ENCODE data around the gene DSCAML1.

The DSCAML1 gene

GRCh38 chr11:117511483-117511930 lies 285.5 kb downstream of the DSCAML1 start:
- in situ Hi-C loops (cut with MboI; ENCODE audit: low sequenced_read_pairs), result no loop called here

DNA sequence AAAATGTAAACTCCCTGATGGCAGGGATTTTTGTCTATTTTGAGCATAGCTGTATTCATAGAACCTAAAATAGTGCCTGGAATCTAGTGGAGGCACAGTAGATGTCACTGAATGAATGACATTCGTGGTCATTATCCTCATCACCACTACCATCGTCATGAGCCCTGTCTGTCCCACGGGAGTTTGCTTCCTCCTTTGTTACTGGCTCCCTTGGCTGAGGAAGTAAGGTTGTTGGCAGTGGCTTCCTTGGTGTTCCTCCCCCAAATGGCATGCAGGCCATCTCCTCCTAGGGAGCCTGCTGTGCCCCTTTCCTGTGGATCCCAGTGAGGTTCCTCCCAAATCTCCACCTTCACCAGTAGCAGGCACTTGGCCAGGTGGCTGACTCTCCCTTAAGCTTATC lies 286.4 kb downstream of the DSCAML1 start:
- in situ Hi-C loops (cut with MboI; ENCODE audit: low sequenced_read_pairs), result no loop called here

GRCh38 chr11:117509543-117509942 lies 287.5 kb downstream of the DSCAML1 start:
- in situ Hi-C loops (cut with MboI; ENCODE audit: low sequenced_read_pairs), result no loop called here

DNA sequence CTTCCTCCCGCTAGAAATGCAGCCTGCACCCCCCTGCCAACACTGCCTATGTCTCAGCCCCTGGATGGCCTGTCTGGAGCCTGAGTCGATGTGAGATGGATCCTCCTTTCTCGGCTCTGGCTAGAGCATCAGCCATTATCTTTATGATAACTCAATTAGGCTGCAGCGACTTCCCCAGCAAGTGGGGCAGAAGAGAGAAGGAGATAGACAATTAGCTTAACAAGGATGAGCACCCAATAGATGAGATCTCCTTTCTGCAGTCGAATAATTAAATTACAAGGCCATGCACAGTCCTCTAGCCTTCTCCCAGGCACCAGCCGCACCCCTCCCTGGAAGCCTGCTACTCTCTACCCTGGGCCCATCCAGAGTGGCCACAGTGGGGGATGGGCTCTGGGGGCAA lies 290.0 kb downstream of the DSCAML1 start:
- in situ Hi-C loops (cut with MboI; ENCODE audit: low sequenced_read_pairs), result no loop called here

DNA sequence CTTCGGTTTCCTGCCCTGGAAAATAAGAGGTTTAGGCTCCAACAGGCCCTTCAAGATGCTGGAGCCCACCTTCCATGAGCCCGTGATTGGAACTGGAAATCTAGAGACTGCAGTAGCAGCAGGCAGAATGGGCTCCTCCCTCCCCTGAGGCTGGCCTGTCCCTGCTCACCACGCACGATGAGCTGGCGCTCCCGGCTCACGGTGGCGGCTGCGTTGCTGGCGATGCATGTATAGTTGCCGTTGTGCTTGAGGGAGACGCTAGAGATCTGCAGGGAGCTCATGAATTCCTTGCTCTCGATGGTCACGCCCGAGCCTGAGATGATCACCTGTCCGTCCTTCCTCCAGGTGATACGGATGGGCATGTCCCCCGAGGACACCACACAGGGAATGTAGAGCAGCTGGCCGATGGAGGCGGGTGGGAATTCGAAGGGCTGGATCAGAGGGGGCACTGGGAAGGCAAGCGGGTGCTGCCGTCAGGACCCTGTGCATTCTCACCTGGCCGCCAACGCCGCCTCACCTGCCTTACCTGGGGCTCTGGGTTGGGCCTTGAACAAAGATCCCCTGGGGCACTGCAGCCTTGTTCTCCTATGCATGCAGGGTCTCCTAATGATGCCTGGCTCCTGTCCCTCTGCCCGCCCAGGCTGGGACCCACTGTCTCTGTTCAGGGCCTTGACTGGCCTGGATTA lies 291.6 kb downstream of the DSCAML1 start:
- in situ Hi-C loops (cut with MboI; ENCODE audit: low sequenced_read_pairs), result no loop called here

GRCh38 chr11:117502779-117503100 lies 294.3 kb downstream of the DSCAML1 start:
- in situ Hi-C loops (cut with MboI; ENCODE audit: low sequenced_read_pairs), result no loop called here

- in situ Hi-C loops (cut with MboI; ENCODE audit: low sequenced_read_pairs), result no loop called here
Observed at GRCh38 chr11:117502015-117502778, 294.8 kb downstream of the DSCAML1 start.

- in situ Hi-C loops (cut with MboI; ENCODE audit: low sequenced_read_pairs), result no loop called here
Observed at GRCh38 chr11:117501237-117501898, 295.6 kb downstream of the DSCAML1 start.

GRCh38 chr11:117498791-117499190 lies 298.2 kb downstream of the DSCAML1 start:
- in situ Hi-C loops (cut with MboI; ENCODE audit: low sequenced_read_pairs), result no loop called here

DNA sequence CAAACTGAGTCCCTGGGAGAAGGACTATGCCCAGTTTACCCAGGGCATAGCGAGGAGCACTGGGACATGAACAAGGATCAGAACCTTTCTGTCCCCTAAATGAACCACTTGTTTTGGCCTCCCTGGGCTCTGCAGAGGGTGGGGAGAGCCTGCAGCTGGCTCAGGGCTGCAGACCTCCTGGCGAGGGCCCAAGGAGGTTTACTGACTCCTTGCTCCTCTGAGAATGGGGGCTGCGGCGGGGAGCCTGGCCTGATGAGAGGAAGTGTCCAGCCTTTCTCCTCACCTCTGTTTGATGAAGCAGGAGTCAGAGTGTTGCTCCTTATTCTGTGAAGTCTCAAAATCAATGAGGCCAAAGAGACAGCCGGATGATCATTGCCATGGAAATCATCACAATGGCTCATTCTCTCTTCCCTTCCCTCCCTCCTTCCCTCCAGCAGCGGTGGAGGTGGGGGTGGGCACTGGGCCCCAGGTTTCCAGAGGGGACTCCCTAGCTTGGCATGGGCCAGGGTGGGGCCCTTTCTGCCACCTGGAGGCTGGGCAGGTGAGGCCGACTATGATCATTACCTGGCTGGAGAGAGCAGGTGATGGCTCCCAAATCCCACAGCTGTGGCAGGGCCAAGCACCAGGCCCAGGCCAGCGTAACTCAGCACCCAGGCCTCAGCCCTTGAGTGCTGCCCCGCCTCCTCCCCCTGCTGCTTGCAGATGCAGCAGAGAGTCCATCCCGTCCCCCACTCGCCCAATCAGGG lies 299.6 kb downstream of the DSCAML1 start:
- in situ Hi-C loops (cut with MboI; ENCODE audit: low sequenced_read_pairs), result no loop called here

- in situ Hi-C loops (cut with MboI; ENCODE audit: low sequenced_read_pairs), result no loop called here
Observed at GRCh38 chr11:117495357-117495756, 301.7 kb downstream of the DSCAML1 start.

GRCh38 chr11:117492578-117493251 lies 304.3 kb downstream of the DSCAML1 start:
- in situ Hi-C loops (cut with MboI; ENCODE audit: low sequenced_read_pairs), result no loop called here

DNA sequence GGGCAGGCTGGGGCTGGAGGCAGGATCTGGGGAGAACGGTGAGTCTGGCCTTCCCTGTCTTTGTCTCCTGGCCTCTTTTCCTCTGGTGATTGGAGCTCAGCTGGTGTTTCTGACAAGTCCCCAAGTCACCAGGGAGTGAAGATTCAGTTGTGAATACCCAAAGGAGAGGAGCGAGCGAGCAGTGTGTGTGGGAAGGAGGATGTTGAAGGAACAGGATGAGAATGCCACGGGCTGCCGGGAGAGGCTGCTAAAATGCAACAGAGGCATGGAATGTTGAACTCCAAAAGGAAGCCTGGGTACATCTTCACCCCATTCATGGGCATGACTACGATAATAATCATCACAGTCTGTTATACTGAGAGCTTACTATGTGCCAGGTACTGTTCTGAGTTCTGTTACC lies 306.1 kb downstream of the DSCAML1 start:
- in situ Hi-C loops (cut with MboI; ENCODE audit: low sequenced_read_pairs), result no loop called here

- in situ Hi-C loops (cut with MboI; ENCODE audit: low sequenced_read_pairs), result no loop called here
Observed at GRCh38 chr11:117489999-117490679, 306.9 kb downstream of the DSCAML1 start.

GRCh38 chr11:117488996-117489952 lies 307.7 kb downstream of the DSCAML1 start:
- in situ Hi-C loops (cut with MboI; ENCODE audit: low sequenced_read_pairs), result no loop called here

DNA sequence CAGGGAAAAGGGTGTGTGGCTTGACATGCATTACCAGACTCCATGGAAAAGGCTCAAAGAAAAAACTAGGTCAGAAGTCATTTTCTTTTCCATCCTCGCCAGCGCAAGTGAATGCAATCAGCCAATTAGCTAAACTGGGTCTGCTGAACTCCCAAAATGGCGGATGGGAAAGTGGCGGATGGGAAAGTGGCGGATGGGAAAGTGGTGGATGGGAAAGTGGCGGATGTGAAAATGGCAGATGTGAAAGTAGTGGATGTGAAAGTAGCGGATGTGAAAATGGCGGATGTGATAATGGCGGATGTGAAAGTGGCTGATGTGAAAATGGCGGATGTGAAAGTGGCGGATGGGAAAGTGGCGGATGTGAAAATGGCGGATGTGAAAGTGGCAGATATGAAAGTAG lies 311.0 kb downstream of the DSCAML1 start:
- in situ Hi-C loops (cut with MboI; ENCODE audit: low sequenced_read_pairs), result no loop called here

GRCh38 chr11:117484156-117484555 lies 312.9 kb downstream of the DSCAML1 start:
- in situ Hi-C loops (cut with MboI; ENCODE audit: low sequenced_read_pairs), result no loop called here

DNA sequence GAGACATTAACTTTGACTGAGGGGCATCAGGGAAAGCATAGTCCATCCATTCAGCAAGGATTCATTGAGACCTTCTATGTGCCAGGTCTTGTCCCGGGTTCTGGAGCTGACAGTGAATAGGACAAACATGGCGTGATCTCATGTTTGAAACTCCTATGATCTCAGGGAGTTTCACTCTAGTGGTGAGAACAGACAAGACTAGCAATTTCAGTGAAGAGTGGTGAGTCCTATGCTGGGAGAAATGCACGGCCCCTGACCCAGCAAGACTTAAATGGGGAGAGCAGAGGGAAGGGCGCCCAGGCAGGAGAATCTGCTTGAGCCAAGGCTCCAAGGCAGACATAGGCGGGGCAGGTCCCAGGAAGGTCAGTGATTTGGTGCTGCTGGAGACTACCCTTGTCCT lies 313.6 kb downstream of the DSCAML1 start:
- in situ Hi-C loops (cut with MboI; ENCODE audit: low sequenced_read_pairs), result no loop called here

- in situ Hi-C loops (cut with MboI; ENCODE audit: low sequenced_read_pairs), result no loop called here
Observed at GRCh38 chr11:117482881-117483280, 314.1 kb downstream of the DSCAML1 start.

Measured in hTERT RPE-1 (cell line).